HEK293 (cell line): Measurements from ENCODE around the gene MRTFA.

Experiments
- CTCF ChIA-PET: fragments of 350-600 bp; formaldehyde crosslinking; extraction: SDS; loops from one replicate; lab custom pipeline; 2021; ENCODE audit warnings: antibody characterized with exemption; lab: Yijun Ruan, JAX
- POLR2A ChIA-PET: fragments of 300-600 bp; formaldehyde crosslinking; extraction: SDS; loops from one replicate; lab custom pipeline; 2020; ENCODE audit warnings: antibody characterized with exemption, inconsistent platforms; lab: Yijun Ruan, JAX
- H3K27ac ChIP-seq: fragments of 200-500 bp; sonication (Bioruptor generic); 2 replicates; pipeline ENCODE4 v1.5.1; 2014; ENCODE audit warnings: low read depth, low read length, control low read depth, inconsistent platforms; ENCODE audit errors: extremely low read depth
- H3K36me3 ChIP-seq, 2 experiments: fragments of 200-500 bp in 1 of 2; sonication (Bioruptor generic) in 1 of 2; 1 replicate in 1 of 2; 2 replicates in 1 of 2; pipeline ENCODE4 v1.5.1; 2014 to 2017; ENCODE audit warnings: inconsistent platforms in 2 of 2, low read length in 2 of 2; ENCODE audit not compliant: control insufficient read depth in 2 of 2, insufficient read depth in 1 of 2
- H3K4me1 ChIP-seq: fragments of 200-500 bp; sonication (Bioruptor generic); 2 replicates; pipeline ENCODE4 v1.5.1; 2014; ENCODE audit warnings: mild to moderate bottlenecking, low read length, inconsistent platforms; ENCODE audit not compliant: control insufficient read depth, insufficient read depth
- H3K4me3 ChIP-seq: 2 replicates; pipeline ENCODE4 v1.5.1; 2011; ENCODE audit warnings: low read depth, mild to moderate bottlenecking, control low read depth, low read length, moderate library complexity
- H3K9me3 ChIP-seq: fragments of 200-500 bp; sonication (Bioruptor generic); 2 replicates; pipeline ENCODE4 v1.5.1; 2014; ENCODE audit warnings: low read depth, low read length, inconsistent platforms; ENCODE audit not compliant: control insufficient read depth, insufficient read depth
- BCL11A ChIP-seq: fragments of 450-650 bp; formaldehyde crosslinking; IDR thresholded peaks from 2 replicates; pipeline ENCODE4 v1.5.1; 2016; ENCODE audit warnings: low read depth, missing biosample characterization, missing genetic modification characterization
- GFI1B ChIP-seq: fragments of 450-650 bp; formaldehyde crosslinking; IDR thresholded peaks from 2 replicates; pipeline ENCODE4 v1.5.1; 2016; ENCODE audit warnings: missing biosample characterization, missing genetic modification characterization
- KLF16 ChIP-seq: fragments of 450-650 bp; formaldehyde crosslinking; IDR thresholded peaks from 2 replicates; pipeline ENCODE4 v1.5.1; 2017; ENCODE audit warnings: missing biosample characterization, missing genetic modification characterization
- SP3 ChIP-seq: fragments of 450-650 bp; formaldehyde crosslinking; IDR thresholded peaks from 2 replicates; pipeline ENCODE4 v1.5.1; 2016; ENCODE audit warnings: missing biosample characterization, missing genetic modification characterization
- TCF7L2 ChIP-seq: IDR thresholded peaks from 2 replicates; pipeline ENCODE4 v1.6.1; 2011; ENCODE audit warnings: low read depth, mild to moderate bottlenecking, inconsistent platforms, low read length, moderate library complexity, borderline replicate concordance
- TRIM28 ChIP-seq: IDR thresholded peaks from 2 replicates; pipeline ENCODE4 v1.6.1; 2011; ENCODE audit warnings: low read length, control low read depth, borderline replicate concordance
- ZNF112 ChIP-seq: fragments of 450-650 bp; formaldehyde crosslinking; IDR thresholded peaks from 2 replicates; pipeline ENCODE4 v1.5.0; 2017; ENCODE audit warnings: missing biosample characterization, missing genetic modification characterization
- ZNF221 ChIP-seq: fragments of 450-650 bp; formaldehyde crosslinking; IDR thresholded peaks from 2 replicates; pipeline ENCODE4 v1.5.1; 2017; ENCODE audit warnings: missing biosample characterization, missing genetic modification characterization, borderline replicate concordance
- ZNF354C ChIP-seq: fragments of 450-650 bp; formaldehyde crosslinking; IDR thresholded peaks from 2 replicates; pipeline ENCODE4 v1.5.1; 2016; ENCODE audit warnings: missing biosample characterization, missing genetic modification characterization, low read depth, borderline replicate concordance
- ZNF530 ChIP-seq: fragments of 450-650 bp; formaldehyde crosslinking; IDR thresholded peaks from 2 replicates; pipeline ENCODE4 v1.5.1; 2016; ENCODE audit warnings: low read depth, missing biosample characterization, missing genetic modification characterization
- ZNF549 ChIP-seq: fragments of 450-650 bp; IDR thresholded peaks from 2 replicates; pipeline ENCODE4 v1.5.1; 2018; ENCODE audit warnings: missing biosample characterization, missing genetic modification characterization, mild to moderate bottlenecking, inconsistent platforms, moderate library complexity
- ZNF624 ChIP-seq: fragments of 450-650 bp; formaldehyde crosslinking; IDR thresholded peaks from 2 replicates; pipeline ENCODE4 v1.5.1; 2017; ENCODE audit warnings: missing biosample characterization, missing genetic modification characterization
- ZSCAN16 ChIP-seq: fragments of 450-650 bp; formaldehyde crosslinking; IDR thresholded peaks from 2 replicates; pipeline ENCODE4 v1.5.1; 2016; ENCODE audit warnings: missing biosample characterization, missing genetic modification characterization
- TF ChIP-seq, protein P1 (sequence below): fragments of 450-650 bp; formaldehyde crosslinking; IDR thresholded peaks from 2 replicates; pipeline ENCODE4 v1.5.1; 2016; ENCODE audit warnings: missing biosample characterization, missing genetic modification characterization
- TF ChIP-seq, protein P2 (sequence below): fragments of 450-650 bp; formaldehyde crosslinking; IDR thresholded peaks from 2 replicates; pipeline ENCODE4 v1.5.1; 2016; ENCODE audit warnings: missing biosample characterization, missing genetic modification characterization
- TF ChIP-seq, protein P3 (sequence below): fragments of 450-650 bp; formaldehyde crosslinking; IDR thresholded peaks from 2 replicates; pipeline ENCODE4 v1.5.1; 2016; ENCODE audit warnings: missing biosample characterization, missing genetic modification characterization
- TF ChIP-seq, protein P4 (sequence below): fragments of 450-650 bp; formaldehyde crosslinking; IDR thresholded peaks from 2 replicates; pipeline ENCODE4 v1.5.1; 2016; ENCODE audit warnings: missing biosample characterization, missing genetic modification characterization, low read depth
- TF ChIP-seq, protein P5 (sequence below): fragments of 450-650 bp; formaldehyde crosslinking; IDR thresholded peaks from 2 replicates; pipeline ENCODE4 v1.5.1; 2016; ENCODE audit warnings: missing biosample characterization, missing genetic modification characterization

The MRTFA gene

DNA sequence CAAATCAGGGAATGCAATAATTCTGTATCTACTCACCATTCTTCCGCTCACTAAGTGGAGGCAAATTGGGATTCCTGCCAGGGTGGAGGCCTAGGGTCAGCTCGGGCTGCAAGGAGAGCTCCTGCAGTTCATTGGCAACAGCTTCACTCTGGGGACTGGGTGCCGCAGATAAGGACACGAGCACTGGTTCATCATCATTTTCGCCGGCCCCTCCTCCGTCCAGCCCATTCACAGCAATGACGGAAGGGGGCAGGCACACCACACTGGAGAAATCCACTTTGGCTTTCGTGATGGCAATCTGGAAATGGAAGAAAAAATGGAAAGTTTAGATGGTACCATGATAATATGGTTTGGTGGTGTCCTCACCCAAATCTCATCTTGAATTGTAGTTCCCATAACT, 84.4 kb downstream of the MRTFA start:
- H3K36me3 ChIP-seq, result peaks cover 7 to 10% of the 10 kb centered on the region in 2 experiments
- no peaks in the 10 kb centered on the region for H3K9me3 ChIP-seq
- no peak overlapping the region for H3K4me3 ChIP-seq
- no peak overlapping the region for H3K27ac ChIP-seq
- TF ChIP-seq BCL11A (no peak), ZNF549 (tag by site-specific recombination) (no peak), SP3 (tag by site-specific recombination) (no peak), TCF7L2 (no peak), ZNF624 (no peak), ZNF112 (tag by site-specific recombination) (no peak), KLF16 (tag by site-specific recombination) (no peak), ZNF530 (tag by site-specific recombination) (no peak), ZNF221 (tag by site-specific recombination) (no peak), TRIM28 (no peak), GFI1B (tag by site-specific recombination) (no peak), ZSCAN16 (tag by site-specific recombination) (no peak), ZNF354C (tag by site-specific recombination) (no peak)
- TF ChIP-seq, protein P1, sequence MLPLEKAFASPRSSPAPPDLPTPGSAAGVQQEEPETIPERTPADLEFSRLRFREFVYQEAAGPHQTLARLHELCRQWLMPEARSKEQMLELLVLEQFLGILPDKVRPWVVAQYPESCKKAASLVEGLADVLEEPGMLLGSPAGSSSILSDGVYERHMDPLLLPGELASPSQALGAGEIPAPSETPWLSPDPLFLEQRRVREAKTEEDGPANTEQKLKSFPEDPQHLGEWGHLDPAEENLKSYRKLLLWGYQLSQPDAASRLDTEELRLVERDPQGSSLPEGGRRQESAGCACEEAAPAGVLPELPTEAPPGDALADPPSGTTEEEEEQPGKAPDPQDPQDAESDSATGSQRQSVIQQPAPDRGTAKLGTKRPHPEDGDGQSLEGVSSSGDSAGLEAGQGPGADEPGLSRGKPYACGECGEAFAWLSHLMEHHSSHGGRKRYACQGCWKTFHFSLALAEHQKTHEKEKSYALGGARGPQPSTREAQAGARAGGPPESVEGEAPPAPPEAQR (tag by site-specific recombination), result no peak
- TF ChIP-seq, protein P2, sequence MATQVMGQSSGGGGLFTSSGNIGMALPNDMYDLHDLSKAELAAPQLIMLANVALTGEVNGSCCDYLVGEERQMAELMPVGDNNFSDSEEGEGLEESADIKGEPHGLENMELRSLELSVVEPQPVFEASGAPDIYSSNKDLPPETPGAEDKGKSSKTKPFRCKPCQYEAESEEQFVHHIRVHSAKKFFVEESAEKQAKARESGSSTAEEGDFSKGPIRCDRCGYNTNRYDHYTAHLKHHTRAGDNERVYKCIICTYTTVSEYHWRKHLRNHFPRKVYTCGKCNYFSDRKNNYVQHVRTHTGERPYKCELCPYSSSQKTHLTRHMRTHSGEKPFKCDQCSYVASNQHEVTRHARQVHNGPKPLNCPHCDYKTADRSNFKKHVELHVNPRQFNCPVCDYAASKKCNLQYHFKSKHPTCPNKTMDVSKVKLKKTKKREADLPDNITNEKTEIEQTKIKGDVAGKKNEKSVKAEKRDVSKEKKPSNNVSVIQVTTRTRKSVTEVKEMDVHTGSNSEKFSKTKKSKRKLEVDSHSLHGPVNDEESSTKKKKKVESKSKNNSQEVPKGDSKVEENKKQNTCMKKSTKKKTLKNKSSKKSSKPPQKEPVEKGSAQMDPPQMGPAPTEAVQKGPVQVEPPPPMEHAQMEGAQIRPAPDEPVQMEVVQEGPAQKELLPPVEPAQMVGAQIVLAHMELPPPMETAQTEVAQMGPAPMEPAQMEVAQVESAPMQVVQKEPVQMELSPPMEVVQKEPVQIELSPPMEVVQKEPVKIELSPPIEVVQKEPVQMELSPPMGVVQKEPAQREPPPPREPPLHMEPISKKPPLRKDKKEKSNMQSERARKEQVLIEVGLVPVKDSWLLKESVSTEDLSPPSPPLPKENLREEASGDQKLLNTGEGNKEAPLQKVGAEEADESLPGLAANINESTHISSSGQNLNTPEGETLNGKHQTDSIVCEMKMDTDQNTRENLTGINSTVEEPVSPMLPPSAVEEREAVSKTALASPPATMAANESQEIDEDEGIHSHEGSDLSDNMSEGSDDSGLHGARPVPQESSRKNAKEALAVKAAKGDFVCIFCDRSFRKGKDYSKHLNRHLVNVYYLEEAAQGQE (tag by site-specific recombination), result no peak
- TF ChIP-seq, protein P3, sequence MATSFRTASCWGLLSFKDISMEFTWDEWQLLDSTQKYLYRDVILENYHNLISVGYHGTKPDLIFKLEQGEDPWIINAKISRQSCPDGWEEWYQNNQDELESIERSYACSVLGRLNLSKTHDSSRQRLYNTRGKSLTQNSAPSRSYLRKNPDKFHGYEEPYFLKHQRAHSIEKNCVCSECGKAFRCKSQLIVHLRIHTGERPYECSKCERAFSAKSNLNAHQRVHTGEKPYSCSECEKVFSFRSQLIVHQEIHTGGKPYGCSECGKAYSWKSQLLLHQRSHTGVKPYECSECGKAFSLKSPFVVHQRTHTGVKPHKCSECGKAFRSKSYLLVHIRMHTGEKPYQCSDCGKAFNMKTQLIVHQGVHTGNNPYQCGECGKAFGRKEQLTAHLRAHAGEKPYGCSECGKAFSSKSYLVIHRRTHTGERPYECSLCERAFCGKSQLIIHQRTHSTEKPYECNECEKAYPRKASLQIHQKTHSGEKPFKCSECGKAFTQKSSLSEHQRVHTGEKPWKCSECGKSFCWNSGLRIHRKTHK (tag by site-specific recombination), result no peak
- TF ChIP-seq, protein P4, sequence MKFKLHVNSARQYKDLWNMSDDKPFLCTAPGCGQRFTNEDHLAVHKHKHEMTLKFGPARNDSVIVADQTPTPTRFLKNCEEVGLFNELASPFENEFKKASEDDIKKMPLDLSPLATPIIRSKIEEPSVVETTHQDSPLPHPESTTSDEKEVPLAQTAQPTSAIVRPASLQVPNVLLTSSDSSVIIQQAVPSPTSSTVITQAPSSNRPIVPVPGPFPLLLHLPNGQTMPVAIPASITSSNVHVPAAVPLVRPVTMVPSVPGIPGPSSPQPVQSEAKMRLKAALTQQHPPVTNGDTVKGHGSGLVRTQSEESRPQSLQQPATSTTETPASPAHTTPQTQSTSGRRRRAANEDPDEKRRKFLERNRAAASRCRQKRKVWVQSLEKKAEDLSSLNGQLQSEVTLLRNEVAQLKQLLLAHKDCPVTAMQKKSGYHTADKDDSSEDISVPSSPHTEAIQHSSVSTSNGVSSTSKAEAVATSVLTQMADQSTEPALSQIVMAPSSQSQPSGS (tag by site-specific recombination), result no peak
- TF ChIP-seq, protein P5, sequence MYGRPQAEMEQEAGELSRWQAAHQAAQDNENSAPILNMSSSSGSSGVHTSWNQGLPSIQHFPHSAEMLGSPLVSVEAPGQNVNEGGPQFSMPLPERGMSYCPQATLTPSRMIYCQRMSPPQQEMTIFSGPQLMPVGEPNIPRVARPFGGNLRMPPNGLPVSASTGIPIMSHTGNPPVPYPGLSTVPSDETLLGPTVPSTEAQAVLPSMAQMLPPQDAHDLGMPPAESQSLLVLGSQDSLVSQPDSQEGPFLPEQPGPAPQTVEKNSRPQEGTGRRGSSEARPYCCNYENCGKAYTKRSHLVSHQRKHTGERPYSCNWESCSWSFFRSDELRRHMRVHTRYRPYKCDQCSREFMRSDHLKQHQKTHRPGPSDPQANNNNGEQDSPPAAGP (tag by site-specific recombination), result no peak
- TF ChIP-seq, all 188 proteins: peak for 0
- ChIA-PET CTCF (interaction anchor here (1.0 kb wide), 1 partner anchor 27 kb away, joined by 3 read pairs; no protein-coding TSS in a partner anchor), POLR2A (no interaction called here)
- H3K4me1 ChIP-seq, result peaks cover 3% of the 10 kb centered on the region; the same call in 1 of the 2 replicates
